Endothelial cell of umbilical vein (primary cell): ENCODE data around the gene DIAPH2.

Experiments
- CTCF ChIP-seq, 2 donors: IDR thresholded peaks; 1 replicate in 1 of 2; 2 replicates in 1 of 2; pipeline ENCODE4 v1.5.1; 2011; ENCODE audit warnings: low read length in 2 of 2, mild to moderate bottlenecking in 2 of 2, moderate library complexity in 2 of 2, control low read depth in 1 of 2, inconsistent platforms in 1 of 2, low read depth in 1 of 2; ENCODE audit not compliant: insufficient read depth in 1 of 2; ENCODE audit errors: extremely low read depth in 1 of 2
- EZH2 ChIP-seq: IDR thresholded peaks from 2 replicates; pipeline ENCODE4 v1.6.1; 2012; ENCODE audit warnings: borderline replicate concordance, low read depth, mild to moderate bottlenecking, moderate library complexity, low read length, inconsistent platforms; ENCODE audit not compliant: severe bottlenecking
- FOS ChIP-seq: IDR thresholded peaks from 2 replicates; pipeline ENCODE4 v1.6.1; 2011; ENCODE audit warnings: mild to moderate bottlenecking, low read length, moderate library complexity, borderline replicate concordance; ENCODE audit not compliant: insufficient read depth
- MAX ChIP-seq: IDR thresholded peaks from 2 replicates; pipeline ENCODE4 v1.6.1; 2011; ENCODE audit not compliant: insufficient read depth, insufficient read length
- POLR2A ChIP-seq: IDR thresholded peaks from 2 replicates; pipeline ENCODE4 v1.6.1; 2012; ENCODE audit warnings: low read depth, mild to moderate bottlenecking, control low read depth, low read length

GRCh38 chrX:97474933-97475332 lies 790.3 kb downstream of the DIAPH2 start:
- TF ChIP-seq EZH2 = no peak
- no peak for TF ChIP-seq CTCF (IDR thresholded peaks at IDR 0.05; ENCODE audit: extremely low read depth in 1 of 2, insufficient read depth in 1 of 2, low read depth in 1 of 2, low read length in 2 of 2)
- TF ChIP-seq MAX = no peak
- TF ChIP-seq FOS = no peak
- TF ChIP-seq POLR2A = no peak
